Loucy (cell line): Measurements from ENCODE around the gene PRKCZ.

ENCODE experiments used
- CTCF ChIP-seq: fragments of 200-600 bp; sonication (generic); conservative IDR thresholded peaks from 2 replicates; pipeline ENCODE4 v1.5.1; 2014; ENCODE audit warnings: mild to moderate bottlenecking, antibody characterized with exemption, low read length
- EZH2phosphoT487 ChIP-seq: fragments of 200-600 bp; IDR thresholded peaks from 2 replicates; pipeline ENCODE4 v1.6.1; 2018; ENCODE audit warnings: antibody characterized with exemption, mild to moderate bottlenecking, moderate library complexity, borderline replicate concordance

GRCh38 chr1:2182376-2182775, 132.2 kb downstream of the PRKCZ start:
- TF ChIP-seq CTCF = no peak
- TF ChIP-seq EZH2phosphoT487 = no peak
